ENCODE measurements around the gene BPIFA1. TPM values are rescaled to one million over a fixed set of nuclear protein-coding genes. Genes with fewer than 3 reads are reported as not detected.
A peak's percentile ranks its signal among the peaks of the same experiment; 100 is the strongest.

BPIFA1 gene
- total RNA-seq, 4 donors from 2014 or later = not detected

DNA sequence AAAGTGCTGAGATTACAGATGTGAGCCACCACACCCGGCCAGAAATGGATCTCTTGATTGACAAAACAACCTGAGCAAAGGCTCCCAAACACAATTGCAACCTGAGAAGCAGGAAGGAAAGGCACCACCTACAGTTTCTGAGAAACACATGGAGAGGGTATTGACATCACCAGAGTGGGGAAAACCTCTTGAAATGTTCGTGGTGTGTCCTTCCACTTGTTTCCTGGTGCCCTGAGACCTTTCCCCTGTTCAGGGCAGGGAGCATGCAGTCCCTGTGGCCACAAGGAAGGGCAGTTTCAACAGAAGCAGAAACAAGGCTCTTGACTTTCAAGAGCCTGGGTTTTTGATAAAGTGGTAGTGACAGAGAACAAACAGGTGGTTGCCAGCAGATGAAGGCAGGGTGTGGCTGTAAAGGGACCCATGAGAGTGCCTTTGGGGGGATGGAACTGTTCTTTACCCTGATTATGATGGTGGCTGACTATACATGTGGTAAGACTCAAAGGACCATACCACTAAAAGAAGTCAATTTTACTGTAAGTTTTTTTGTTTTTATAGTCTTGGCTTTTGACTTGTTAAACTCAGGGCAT, 3.2 kb upstream of the BPIFA1 start:
- H3K36me3 ChIP-seq = no peaks in the 10 kb centered on the region
- no peak for DNase-seq (ENCODE audit: low spot score in 2 of 2)
- TF ChIP-seq POLR2A (IDR thresholded peaks at IDR 0.05) = no peak
- TF ChIP-seq EP300 (IDR thresholded peaks at IDR 0.05) = no peak
- no peak for TF ChIP-seq POLR2AphosphoS5 (IDR thresholded peaks at IDR 0.05)
- TF ChIP-seq, protein P1, sequence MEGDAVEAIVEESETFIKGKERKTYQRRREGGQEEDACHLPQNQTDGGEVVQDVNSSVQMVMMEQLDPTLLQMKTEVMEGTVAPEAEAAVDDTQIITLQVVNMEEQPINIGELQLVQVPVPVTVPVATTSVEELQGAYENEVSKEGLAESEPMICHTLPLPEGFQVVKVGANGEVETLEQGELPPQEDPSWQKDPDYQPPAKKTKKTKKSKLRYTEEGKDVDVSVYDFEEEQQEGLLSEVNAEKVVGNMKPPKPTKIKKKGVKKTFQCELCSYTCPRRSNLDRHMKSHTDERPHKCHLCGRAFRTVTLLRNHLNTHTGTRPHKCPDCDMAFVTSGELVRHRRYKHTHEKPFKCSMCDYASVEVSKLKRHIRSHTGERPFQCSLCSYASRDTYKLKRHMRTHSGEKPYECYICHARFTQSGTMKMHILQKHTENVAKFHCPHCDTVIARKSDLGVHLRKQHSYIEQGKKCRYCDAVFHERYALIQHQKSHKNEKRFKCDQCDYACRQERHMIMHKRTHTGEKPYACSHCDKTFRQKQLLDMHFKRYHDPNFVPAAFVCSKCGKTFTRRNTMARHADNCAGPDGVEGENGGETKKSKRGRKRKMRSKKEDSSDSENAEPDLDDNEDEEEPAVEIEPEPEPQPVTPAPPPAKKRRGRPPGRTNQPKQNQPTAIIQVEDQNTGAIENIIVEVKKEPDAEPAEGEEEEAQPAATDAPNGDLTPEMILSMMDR (IDR thresholded peaks at IDR 0.05) = no peak
- no peaks in the 10 kb centered on the region for H3K9me3 ChIP-seq
- no peaks in the 10 kb centered on the region for H3K4me1 ChIP-seq
- 34% methylated on average over 2 of the region's 2 CpGs for WGBS
- no peak overlapping the region for H3K27ac ChIP-seq
- H3K4me3 ChIP-seq = no peak overlapping the region
- H3K27me3 ChIP-seq = peaks cover 46% of the 10 kb centered on the region

DNA sequence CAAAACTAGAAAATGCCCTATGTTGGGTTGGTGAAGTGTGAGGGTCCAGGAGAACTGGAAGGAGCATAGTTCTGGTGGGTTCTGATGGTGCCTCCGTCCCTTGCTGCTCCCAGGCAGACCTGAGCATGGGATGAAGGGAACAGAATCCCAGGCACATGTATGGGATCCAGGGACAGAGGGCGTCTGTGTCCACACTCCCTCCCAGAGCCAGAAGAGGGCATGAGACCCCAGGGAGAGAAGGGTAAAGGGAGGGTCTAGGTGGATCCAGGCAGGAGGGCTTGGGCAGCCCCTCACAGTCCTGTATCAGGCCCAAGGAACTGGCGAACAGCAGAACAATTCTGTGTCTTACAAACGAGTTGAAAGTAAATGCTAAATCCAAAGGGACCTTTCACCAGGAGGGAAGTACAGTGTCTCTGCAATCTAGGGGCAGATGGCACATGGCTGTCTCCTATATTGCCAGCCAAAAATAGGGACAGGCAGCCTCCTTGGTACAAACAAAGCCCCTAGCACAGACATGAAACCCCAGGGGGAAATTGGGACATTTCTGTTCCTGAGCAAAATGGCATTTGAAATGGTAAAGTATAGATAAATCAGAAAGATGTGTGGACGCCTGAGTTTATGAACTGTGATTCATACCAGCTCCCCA, 2.5 kb upstream of the BPIFA1 start:
- Histone ChIP-seq H3K9me3 (no peaks in the 10 kb centered on the region), H3K27me3 (peaks cover 46% of the 10 kb centered on the region), H3K36me3 (no peaks in the 10 kb centered on the region), H3K4me3 (no peak overlapping the region), H3K27ac (no peak overlapping the region), H3K4me1 (no peaks in the 10 kb centered on the region)
- no peak for DNase-seq (ENCODE audit: low spot score in 2 of 2)
- TF ChIP-seq POLR2AphosphoS5 (IDR thresholded peaks at IDR 0.05) (no peak), POLR2A (IDR thresholded peaks at IDR 0.05) (no peak), EP300 (IDR thresholded peaks at IDR 0.05) (no peak)
- TF ChIP-seq, protein P1 (IDR thresholded peaks at IDR 0.05) = no peak
- WGBS = 22% methylated on average over 5 of the region's 5 CpGs

DNA sequence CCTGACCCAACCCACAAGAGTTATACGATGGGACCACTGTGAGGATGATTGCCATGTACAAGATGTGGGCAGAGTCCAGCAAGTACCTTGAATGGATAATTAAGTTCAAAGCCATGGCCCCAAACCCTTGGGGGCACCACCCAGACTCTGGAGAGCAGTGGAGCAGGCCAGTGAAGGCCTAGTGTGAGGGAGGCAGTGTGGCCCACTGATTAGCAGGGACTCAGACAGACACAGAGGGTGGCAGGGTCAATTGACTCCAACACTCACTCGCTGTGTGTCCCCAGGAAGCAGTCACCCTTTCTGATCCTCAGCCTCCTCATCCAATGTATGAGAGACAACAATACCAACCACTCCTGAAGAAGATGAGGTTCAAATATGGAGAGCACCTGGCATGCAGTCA, 1.7 kb upstream of the BPIFA1 start:
- WGBS = 85% methylated on average over 2 of the region's 2 CpGs
- H3K4me3 ChIP-seq = no peak overlapping the region
- DNase-seq (ENCODE audit: low spot score in 2 of 2) = no peak
- peaks cover 43% of the 10 kb centered on the region for H3K27me3 ChIP-seq
- H3K27ac ChIP-seq = no peak overlapping the region
- no peaks in the 10 kb centered on the region for H3K4me1 ChIP-seq
- TF ChIP-seq, protein P1 (IDR thresholded peaks at IDR 0.05) = no peak
- TF ChIP-seq EP300 (IDR thresholded peaks at IDR 0.05) (no peak), POLR2AphosphoS5 (IDR thresholded peaks at IDR 0.05) (no peak), POLR2A (IDR thresholded peaks at IDR 0.05) (no peak)
- no peaks in the 10 kb centered on the region for H3K36me3 ChIP-seq
- H3K9me3 ChIP-seq = no peaks in the 10 kb centered on the region

DNA sequence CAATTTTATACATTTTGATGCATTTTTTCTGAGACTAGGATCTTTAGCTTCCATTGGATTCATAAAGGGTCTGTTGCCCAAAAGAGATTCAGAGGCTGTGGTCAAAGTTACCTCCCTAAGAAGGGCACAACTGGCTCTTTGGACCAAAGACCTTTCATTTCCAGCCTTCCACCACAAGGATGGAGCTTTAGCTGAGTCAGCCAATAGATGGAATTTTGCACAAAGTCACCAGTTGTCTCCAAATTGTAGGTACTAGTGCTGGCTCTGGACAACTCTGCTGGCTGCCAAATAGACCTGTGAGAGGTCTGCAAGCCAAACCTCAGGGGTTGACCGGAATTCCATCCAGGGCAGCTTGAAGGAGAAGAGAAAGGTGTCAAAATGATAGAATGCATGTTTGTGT, 555 bp downstream of the BPIFA1 start:
- no peak for TF ChIP-seq EP300 (IDR thresholded peaks at IDR 0.05)
- TF ChIP-seq, protein P1 (IDR thresholded peaks at IDR 0.05) = no peak
- no peak for TF ChIP-seq POLR2A (IDR thresholded peaks at IDR 0.05)
- TF ChIP-seq POLR2AphosphoS5 (IDR thresholded peaks at IDR 0.05) = no peak
- H3K9me3 ChIP-seq = no peaks in the 10 kb centered on the region
- H3K27ac ChIP-seq = no peak overlapping the region
- WGBS = no CpG with 5 or more reads among the region's 1 CpG
- H3K4me1 ChIP-seq = no peaks in the 10 kb centered on the region
- no peak for DNase-seq (ENCODE audit: low spot score in 2 of 2)
- H3K4me3 ChIP-seq = no peak overlapping the region
- peaks cover 45% of the 10 kb centered on the region for H3K27me3 ChIP-seq
- H3K36me3 ChIP-seq = no peaks in the 10 kb centered on the region

DNA sequence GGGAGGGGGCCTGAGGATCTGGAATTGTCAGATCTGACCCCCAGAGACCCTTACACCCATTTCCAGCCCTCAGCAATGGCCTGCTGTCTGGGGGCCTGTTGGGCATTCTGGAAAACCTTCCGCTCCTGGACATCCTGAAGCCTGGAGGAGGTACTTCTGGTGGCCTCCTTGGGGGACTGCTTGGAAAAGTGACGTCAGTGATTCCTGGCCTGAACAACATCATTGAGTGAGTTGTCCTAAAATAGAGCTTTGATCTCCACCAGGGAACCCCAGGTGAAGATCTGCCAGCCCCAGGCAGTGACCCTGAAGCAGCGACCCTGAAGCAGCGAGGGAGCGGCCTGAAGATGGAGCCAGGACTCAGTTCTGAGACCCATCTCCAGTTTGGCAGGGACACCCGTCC, 2.2 kb downstream of the BPIFA1 start:
- Histone ChIP-seq H3K4me1 (no peaks in the 10 kb centered on the region), H3K36me3 (no peaks in the 10 kb centered on the region), H3K4me3 (no peak overlapping the region), H3K27me3 (peaks cover 36% of the 10 kb centered on the region), H3K27ac (no peak overlapping the region), H3K9me3 (no peaks in the 10 kb centered on the region)
- TF ChIP-seq POLR2AphosphoS5 (IDR thresholded peaks at IDR 0.05) (no peak), EP300 (IDR thresholded peaks at IDR 0.05) (no peak), POLR2A (IDR thresholded peaks at IDR 0.05) (no peak)
- TF ChIP-seq, protein P1 (IDR thresholded peaks at IDR 0.05) = no peak
- WGBS = 90% methylated on average over 2 of the region's 6 CpGs
- DNase-seq (ENCODE audit: low spot score in 2 of 2) = peak in 1 of 2 donors; percentile 8
